HepG2 (cell line): Measurements from ENCODE around the gene FAM111A. TPM values are rescaled to one million over a fixed set of nuclear protein-coding genes. Genes with fewer than 3 reads are reported as not detected.
A peak's percentile ranks its signal among the peaks of the same experiment; 100 is the strongest.

Source experiments
- ATAC-seq: fragments of 200-7000 bp; cut with Tn5 transposase; 3 replicates; pipeline ENCODE4 v1.9.1; 2020; ENCODE audit warnings: mild to moderate bottlenecking, moderate library complexity
- BruUV-seq: library from RNA; stranded (reverse); fragments of 400-500 nt; replicated peaks from 2 replicates; lab custom pipeline; 2021; lab: Mats Ljungman, UMichigan
- CTCF ChIA-PET: fragments of 300-600 bp; formaldehyde crosslinking; extraction: SDS; loops from one replicate; lab custom pipeline; 2021; ENCODE audit warnings: low total read pairs, inconsistent platforms, low intra/inter-chr PET ratio; lab: Yijun Ruan, JAX
- POLR2A ChIA-PET: fragments of 350-600 bp; sonication (Branson Sonifier 250); formaldehyde crosslinking; loops from one replicate; lab custom pipeline; 2020; ENCODE audit warnings: antibody characterized with exemption, inconsistent platforms; lab: Yijun Ruan, JAX
- DNase-seq: peaks from one replicate; pipeline ENCODE4 v3.0.0-alpha.2; 2015; ENCODE audit warnings: low spot score
- FAIRE-seq: peaks from 3 replicates; lab custom pipeline; 2011; peaks lifted over from hg19 to GRCh38; lab: Jason Lieb, UNC
- H2AFZ ChIP-seq: one replicate; pipeline ENCODE4 v1.6.1; 2011; ENCODE audit warnings: low read length, inconsistent platforms
- H3K27ac ChIP-seq: fragments of 300-600 bp; 3 replicates; pipeline ENCODE4 v1.8.0; 2011; ENCODE audit warnings: mixed run types, mild to moderate bottlenecking, mixed read lengths, low read length, inconsistent platforms; ENCODE audit not compliant: insufficient read depth; ENCODE audit errors: extremely low read length
- H3K27me3 ChIP-seq, 2 experiments: fragments of 200-600 bp in 1 of 2; 2 replicates in 1 of 2; 3 replicates in 1 of 2; pipeline versions ENCODE4 v1.6.0 to v1.8.0; 2011; ENCODE audit warnings: low read length in 2 of 2, mild to moderate bottlenecking in 2 of 2, moderate library complexity in 2 of 2, inconsistent platforms in 1 of 2; ENCODE audit not compliant: insufficient read depth in 2 of 2, control insufficient read depth in 1 of 2
- H3K36me3 ChIP-seq, 2 experiments: fragments of 200-600 bp in 1 of 2; replicated peaks in 1 of 2; 2 replicates in 1 of 2; 3 replicates in 1 of 2; pipeline versions ENCODE4 v1.5.1 to v1.8.0; 2011; ENCODE audit warnings: low read length in 2 of 2, inconsistent platforms in 1 of 2; ENCODE audit not compliant: insufficient read depth in 2 of 2, control insufficient read depth in 1 of 2
- H3K4me1 ChIP-seq: 2 replicates; pipeline ENCODE4 v1.5.1; 2012; ENCODE audit warnings: low read length, inconsistent platforms; ENCODE audit not compliant: insufficient read depth
- H3K4me2 ChIP-seq: 2 replicates; pipeline ENCODE4 v1.6.0; 2011; ENCODE audit warnings: low read depth, low read length, inconsistent platforms
- H3K4me3 ChIP-seq, 3 experiments: fragments of 200-600 bp in 1 of 3; sonication (generic), shearing (Covaris generic) in 1 of 3; replicated peaks in 1 of 3; 2 replicates each; pipeline ENCODE4 v1.5.1; 2011 to 2016; ENCODE audit warnings: low read length in 3 of 3, inconsistent platforms in 2 of 3, low read depth in 2 of 3, mild to moderate bottlenecking in 2 of 3, control low read depth in 1 of 3, mixed read lengths in 1 of 3; ENCODE audit not compliant: insufficient read depth in 1 of 3
- H3K79me2 ChIP-seq: one replicate; pipeline ENCODE4 v1.6.1; 2011; ENCODE audit warnings: low read length, inconsistent platforms; ENCODE audit not compliant: insufficient read depth
- H3K9ac ChIP-seq: 2 replicates; pipeline ENCODE4 v1.6.0; 2011; ENCODE audit warnings: mild to moderate bottlenecking, low read depth, low read length, inconsistent platforms; ENCODE audit not compliant: insufficient read depth
- H3K9me3 ChIP-seq: 2 replicates; pipeline ENCODE4 v1.5.1; 2012; ENCODE audit warnings: mild to moderate bottlenecking, low read length
- H4K20me1 ChIP-seq: 2 replicates; pipeline ENCODE4 v1.6.0; 2011; ENCODE audit warnings: inconsistent platforms, mild to moderate bottlenecking, low read length, moderate library complexity; ENCODE audit not compliant: insufficient read depth
- ATF7 ChIP-seq, 2 experiments: fragments of 450-650 bp in 1 of 2; sonication (generic) in 1 of 2; formaldehyde crosslinking in 1 of 2; IDR thresholded peaks; 2 replicates each; pipeline versions ENCODE4 v1.4.0 to v1.6.1; 2016 to 2020; ENCODE audit warnings: antibody characterized with exemption in 1 of 2, mild to moderate bottlenecking in 1 of 2, missing genetic modification reagents in 1 of 2
- CENPX ChIP-seq: sonication (generic); formaldehyde crosslinking; IDR thresholded peaks from 2 replicates; pipeline ENCODE4 v1.9.0; 2021; ENCODE audit warnings: mild to moderate bottlenecking, missing genetic modification reagents, moderate library complexity
- CTCF ChIP-seq: sonication (generic); formaldehyde crosslinking; IDR thresholded peaks from 2 replicates; pipeline ENCODE4 v1.5.0; 2020; ENCODE audit warnings: mild to moderate bottlenecking, missing genetic modification reagents, moderate library complexity
- HIC2 ChIP-seq: sonication (generic); formaldehyde crosslinking; IDR thresholded peaks from 2 replicates; pipeline ENCODE4 v1.9.0; 2022; ENCODE audit warnings: low read depth, missing genetic modification reagents
- MAFF ChIP-seq: IDR thresholded peaks from 2 replicates; pipeline ENCODE4 v1.6.1; 2011; ENCODE audit warnings: low read depth, low read length, improper control_type of control experiment
- MAFK ChIP-seq, 2 experiments: IDR thresholded peaks in 1 of 2; conservative IDR thresholded peaks in 1 of 2; 2 replicates each; pipeline ENCODE4 v1.6.1; 2011; ENCODE audit warnings: improper control_type of control experiment in 2 of 2, low read length in 2 of 2
- ZNF773 ChIP-seq: sonication (generic); formaldehyde crosslinking; IDR thresholded peaks from 2 replicates; pipeline ENCODE4 v1.4.0; 2020; ENCODE audit warnings: missing genetic modification reagents, borderline replicate concordance
- WGBS: methylation state at CpG from one replicate; pipeline ENCODE4 v1.1.6; 2017; ENCODE audit warnings: low lambda C conversion rate; 5-methylcytosine and 5-hydroxymethylcytosine counted together
- in situ Hi-C: cut with HindIII; loops from 2 replicates; pipeline ENCODE4 v1.10.0; 2017; ENCODE audit warnings: low pct_unique_long_range_greater_than_20kb; ENCODE audit not compliant: extremely low pct_ligation_motif_present
- intact Hi-C: fragments of 100-400 bp; cut with micrococcal nuclease; formaldehyde crosslinking; loops from one replicate; pipeline ENCODE4 v1.10.0; 2022; ENCODE audit not compliant: unreplicated experiment
- polyA plus RNA-seq, 8 experiments: library from polyadenylated mRNA; depleted of rRNA in 3 of 8; stranded (reverse) in 7 of 8; unstranded in 1 of 8; fragments of >200 nt; fragmentation: Illumina TruSeq in 4 of 8; extraction: Trizol in 4 of 8; gene quantifications; 2 replicates each; pipeline versions ENCODE4 v1.2.1 to v1.2.3, GENCODE V29; 2011 to 2016; ENCODE audit warnings: low read depth in 4 of 8, missing spikeins in 1 of 8, mixed read lengths in 1 of 8; ENCODE audit not compliant: insufficient read depth in 1 of 8
- total RNA-seq, 5 experiments: library from RNA; depleted of rRNA; stranded (reverse); fragments of >200 nt; fragmentation: Illumina TruSeq; extraction: Trizol; gene quantifications; 2 replicates each; pipeline ENCODE4 v1.2.3, GENCODE V29; 2016; ENCODE audit warnings: low read depth in 1 of 5
- TF ChIP-seq, protein P1 (sequence below): IDR thresholded peaks from 2 replicates; pipeline ENCODE4 v1.6.1; 2016; ENCODE audit warnings: low read depth, borderline replicate concordance
- TF ChIP-seq, protein P2 (sequence below): sonication (generic); formaldehyde crosslinking; conservative IDR thresholded peaks from 2 replicates; pipeline ENCODE4 v1.8.0; 2022; ENCODE audit warnings: mild to moderate bottlenecking, moderate library complexity, missing genetic modification reagents

The FAM111A gene
- total and polyA plus RNA-seq, 2 of the 13 experiments (the other 11 are each of a cell fraction or from before 2014, with no cell fraction given), result 3.2 to 13.5 TPM

DNA sequence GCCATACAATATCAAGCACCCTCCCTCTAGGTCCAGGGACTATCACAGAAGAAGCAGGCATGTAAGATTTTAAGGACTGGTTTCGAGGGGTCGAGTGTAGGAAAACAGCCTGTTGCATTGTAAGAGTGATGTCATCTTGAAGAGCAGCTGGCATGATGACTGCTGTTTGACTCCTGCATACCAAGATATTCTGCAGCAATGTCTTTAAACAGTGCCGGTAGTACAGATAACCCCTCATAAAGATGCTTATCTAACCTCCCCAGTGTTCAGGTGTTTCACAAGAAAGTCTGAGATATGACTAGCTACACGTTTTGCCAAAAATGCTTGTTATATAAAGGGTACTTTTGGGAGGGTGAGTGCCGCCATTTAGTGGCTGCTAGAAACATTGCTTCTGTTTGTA, 12.0 kb downstream of the FAM111A start:
- FAIRE-seq (no peak), ATAC-seq (no peak), DNase-seq (no peak)
- no peaks in the 10 kb centered on the region for H3K4me1 ChIP-seq
- WGBS, result 40% methylated on average over 5 of the region's 5 CpGs
- no peak overlapping the region for H3K4me2 ChIP-seq
- intact Hi-C loops, result no loop called here
- no peaks in the 10 kb centered on the region for H3K27me3 ChIP-seq
- no peak overlapping the region for H2AFZ ChIP-seq
- in situ Hi-C loops, result no loop called here
- POLR2A ChIA-PET, result no interaction called here
- no peak overlapping the region for H3K4me3 ChIP-seq
- H3K27ac ChIP-seq, result no peak overlapping the region
- H3K36me3 ChIP-seq, result no peaks in the 10 kb centered on the region
- no peaks in the 10 kb centered on the region for H3K79me2 ChIP-seq
- no TSS peak for BruUV-seq
- TF ChIP-seq ZNF773 (CRISPR knock-in tag) (no peak), ATF7 (IDR thresholded peaks at IDR 0.05) (peak; percentile 61), ATF7 (CRISPR knock-in tag; IDR thresholded peaks at IDR 0.05) (no peak)
- CTCF ChIA-PET, result no interaction called here
- H3K9me3 ChIP-seq, result no peaks in the 10 kb centered on the region
- no peaks in the 10 kb centered on the region for H4K20me1 ChIP-seq
- H3K9ac ChIP-seq, result no peak overlapping the region

DNA sequence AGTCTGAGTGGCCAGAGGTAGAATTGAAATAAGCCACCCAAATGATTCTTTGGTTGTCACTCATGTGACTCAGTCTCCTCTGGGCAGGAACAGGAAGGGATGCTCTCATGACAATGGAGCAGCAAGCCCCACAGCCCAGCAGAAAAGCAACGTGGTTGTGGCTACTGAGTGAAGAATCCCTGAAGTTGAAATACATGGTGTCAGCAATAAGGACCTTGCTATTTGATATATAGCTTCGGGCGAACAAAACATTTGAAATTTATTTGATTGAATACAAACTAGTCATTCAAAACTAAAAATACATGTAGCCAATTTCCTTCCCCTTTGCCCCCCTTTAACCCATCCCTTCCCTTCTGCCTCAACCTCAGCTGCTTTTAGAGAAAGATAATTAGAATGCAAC, 14.8 kb downstream of the FAM111A start:
- H3K4me3 ChIP-seq, result no peak overlapping the region
- 28% methylated on average over 3 of the region's 3 CpGs for WGBS

More for the DNA sequence above, 14.8 kb downstream of the FAM111A start:
- no peaks in the 10 kb centered on the region for H3K9me3 ChIP-seq
- in situ Hi-C loops (no loop called here), intact Hi-C loops (no loop called here)
- BruUV-seq, result no TSS peak
- H3K9ac ChIP-seq, result no peak overlapping the region
- FAIRE-seq, result no peak
- H3K79me2 ChIP-seq, result no peaks in the 10 kb centered on the region
- CTCF ChIA-PET, result interaction anchor here (1.7 kb wide), 1 partner anchor 22 kb away, joined by 7 read pairs; no protein-coding TSS in a partner anchor
- no peak for DNase-seq
- no peak overlapping the region for H2AFZ ChIP-seq
- H3K4me2 ChIP-seq, result no peak overlapping the region
- H3K27ac ChIP-seq, result no peak overlapping the region
- no peaks in the 10 kb centered on the region for H3K4me1 ChIP-seq
- H3K36me3 ChIP-seq, result no peaks in the 10 kb centered on the region
- POLR2A ChIA-PET, result interaction anchor here (1.5 kb wide), 1 partner anchor 15 kb away, joined by 10 read pairs; the partner anchor contains the start of gene FAM111A
- ATAC-seq, result no peak
- TF ChIP-seq, protein P1, sequence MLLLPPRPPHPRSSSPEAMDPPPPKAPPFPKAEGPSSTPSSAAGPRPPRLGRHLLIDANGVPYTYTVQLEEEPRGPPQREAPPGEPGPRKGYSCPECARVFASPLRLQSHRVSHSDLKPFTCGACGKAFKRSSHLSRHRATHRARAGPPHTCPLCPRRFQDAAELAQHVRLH (CRISPR knock-in tag), result no peak
- TF ChIP-seq MAFF, result peak; percentile 68
- peak; percentile 62 to 76 for TF ChIP-seq MAFK (conservative IDR thresholded peaks at IDR 0.05 in 1 of 2, IDR thresholded peaks at IDR 0.05 in 1 of 2; ENCODE audit: low read length in 2 of 2)
- TF ChIP-seq HIC2 (CRISPR knock-in tag), result no peak
- no peak for TF ChIP-seq CTCF (CRISPR knock-in tag)
- TF ChIP-seq, protein P2, sequence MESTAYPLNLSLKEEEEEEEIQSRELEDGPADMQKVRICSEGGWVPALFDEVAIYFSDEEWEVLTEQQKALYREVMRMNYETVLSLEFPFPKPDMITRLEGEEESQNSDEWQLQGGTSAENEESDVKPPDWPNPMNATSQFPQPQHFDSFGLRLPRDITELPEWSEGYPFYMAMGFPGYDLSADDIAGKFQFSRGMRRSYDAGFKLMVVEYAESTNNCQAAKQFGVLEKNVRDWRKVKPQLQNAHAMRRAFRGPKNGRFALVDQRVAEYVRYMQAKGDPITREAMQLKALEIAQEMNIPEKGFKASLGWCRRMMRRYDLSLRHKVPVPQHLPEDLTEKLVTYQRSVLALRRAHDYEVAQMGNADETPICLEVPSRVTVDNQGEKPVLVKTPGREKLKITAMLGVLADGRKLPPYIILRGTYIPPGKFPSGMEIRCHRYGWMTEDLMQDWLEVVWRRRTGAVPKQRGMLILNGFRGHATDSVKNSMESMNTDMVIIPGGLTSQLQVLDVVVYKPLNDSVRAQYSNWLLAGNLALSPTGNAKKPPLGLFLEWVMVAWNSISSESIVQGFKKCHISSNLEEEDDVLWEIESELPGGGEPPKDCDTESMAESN (CRISPR knock-in tag), result no peak
- no peak for TF ChIP-seq CENPX (CRISPR knock-in tag)
- H3K27me3 ChIP-seq, result no peaks in the 10 kb centered on the region; a peak in 1 of 5 replicates
- no peaks in the 10 kb centered on the region for H4K20me1 ChIP-seq
